Amniotic epithelial cell (primary cell): ENCODE data around the gene VAMP8.

ENCODE experiments used
- DNase-seq: peaks from one replicate; pipeline ENCODE4 v3.0.0-alpha.2; 2010; ENCODE audit warnings: low read depth

The VAMP8 gene

DNA sequence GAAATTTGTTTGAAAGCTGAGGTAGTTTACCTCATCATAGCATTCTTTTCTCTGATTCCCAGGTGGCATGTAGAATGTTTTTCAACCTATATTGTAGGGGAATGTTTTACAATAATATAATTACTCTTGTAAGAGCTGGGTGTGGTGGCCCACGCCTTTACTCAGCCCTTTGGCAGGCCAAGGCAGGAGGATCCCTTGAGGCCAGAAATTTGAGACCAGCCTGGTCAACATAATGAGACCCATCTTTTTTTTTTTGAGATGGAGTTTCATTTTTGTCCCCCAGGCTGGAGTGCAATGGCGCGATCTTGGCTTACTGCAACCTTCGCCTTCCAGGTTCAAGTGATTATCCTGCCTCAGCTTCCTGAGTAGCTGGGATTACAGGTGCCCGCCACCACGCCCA lies 42.2 kb downstream of the VAMP8 start:
- no peak for DNase-seq

DNA sequence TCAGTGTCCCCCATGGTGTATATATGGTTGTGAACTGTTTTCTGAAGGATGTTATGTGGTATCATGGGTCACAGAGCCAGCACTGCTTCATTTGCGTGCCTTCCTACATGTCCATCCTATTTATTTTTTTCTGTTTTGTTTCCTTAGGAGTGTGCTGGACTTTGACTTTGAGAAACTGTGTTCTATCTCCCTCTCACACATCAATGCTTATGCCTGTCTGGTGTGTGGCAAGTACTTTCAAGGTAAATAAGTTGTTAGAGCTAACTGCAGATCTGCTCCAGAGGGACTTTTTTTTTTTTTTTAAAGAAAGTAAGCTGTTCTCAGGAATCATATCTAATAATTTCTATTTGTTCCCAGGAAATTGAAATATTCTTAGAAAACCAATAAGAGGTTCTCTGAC lies 44.0 kb downstream of the VAMP8 start:
- DNase-seq, result no peak

DNA sequence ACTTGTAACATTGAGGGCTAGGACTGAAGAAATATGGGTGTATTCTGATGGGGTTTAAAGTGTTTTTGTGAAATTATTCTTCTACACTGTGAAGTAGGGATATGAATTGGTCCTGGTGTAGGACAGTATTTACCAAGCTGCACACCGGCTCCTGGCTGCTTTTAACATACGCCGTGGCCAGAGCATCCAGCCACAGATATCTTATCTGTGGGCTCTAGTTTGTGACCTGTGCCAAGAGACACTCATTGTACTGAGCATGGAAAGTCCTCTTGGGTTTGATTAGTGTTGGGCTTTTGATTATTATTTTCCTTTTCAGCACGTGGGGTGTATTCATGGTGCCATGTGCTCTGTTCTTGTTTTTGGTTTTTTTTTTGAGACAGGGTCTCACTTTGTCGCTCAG lies 46.6 kb downstream of the VAMP8 start:
- DNase-seq, result no peak

DNA sequence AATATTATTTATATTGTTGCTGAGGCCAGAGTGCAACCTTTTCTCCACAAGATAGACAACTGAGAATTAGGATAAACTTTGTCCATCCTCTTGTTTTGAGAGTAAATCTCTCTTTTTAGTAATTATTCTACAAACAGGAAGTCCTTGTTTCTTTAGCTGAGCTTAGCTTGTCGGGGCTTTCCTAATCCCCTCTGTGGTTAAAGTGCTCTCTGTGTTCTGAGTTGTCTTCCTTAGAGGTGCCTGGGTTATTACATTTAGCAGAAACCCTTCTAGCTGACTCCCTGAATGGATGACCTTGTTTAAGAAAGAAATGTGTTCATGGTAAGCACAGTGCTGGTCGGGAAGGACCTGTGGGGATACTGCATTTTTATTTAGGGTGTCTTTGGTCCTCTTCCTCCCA lies 51.3 kb downstream of the VAMP8 start:
- peak; percentile 68 for DNase-seq

DNA sequence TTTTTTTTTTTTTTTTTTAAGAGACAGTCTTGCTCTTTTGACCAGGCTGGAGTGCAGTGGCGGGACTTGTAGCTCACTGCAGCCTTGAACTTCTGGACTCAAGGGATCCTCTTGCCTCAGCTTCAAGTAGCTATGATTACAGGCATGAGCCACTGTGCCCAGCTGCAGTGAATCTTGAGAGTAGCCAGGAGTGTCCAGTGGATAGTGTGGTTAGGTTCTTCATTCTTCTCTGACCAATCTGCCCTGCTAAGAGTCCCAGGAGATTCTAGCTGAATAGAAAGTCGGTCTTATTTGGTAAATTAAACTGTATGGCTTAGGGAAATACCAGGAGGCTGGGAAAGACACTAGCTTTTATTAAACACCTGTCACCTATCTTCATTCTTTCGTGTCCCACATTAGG lies 53.9 kb downstream of the VAMP8 start:
- no peak for DNase-seq
